Measurements from ENCODE around the gene CCDC107. TPM values are rescaled to one million over a fixed set of nuclear protein-coding genes. Genes with fewer than 3 reads are reported as not detected.

CCDC107 gene
- total and polyA plus RNA-seq, 4 donors, result 53.7 to 224 (median 72.7) TPM

DNA sequence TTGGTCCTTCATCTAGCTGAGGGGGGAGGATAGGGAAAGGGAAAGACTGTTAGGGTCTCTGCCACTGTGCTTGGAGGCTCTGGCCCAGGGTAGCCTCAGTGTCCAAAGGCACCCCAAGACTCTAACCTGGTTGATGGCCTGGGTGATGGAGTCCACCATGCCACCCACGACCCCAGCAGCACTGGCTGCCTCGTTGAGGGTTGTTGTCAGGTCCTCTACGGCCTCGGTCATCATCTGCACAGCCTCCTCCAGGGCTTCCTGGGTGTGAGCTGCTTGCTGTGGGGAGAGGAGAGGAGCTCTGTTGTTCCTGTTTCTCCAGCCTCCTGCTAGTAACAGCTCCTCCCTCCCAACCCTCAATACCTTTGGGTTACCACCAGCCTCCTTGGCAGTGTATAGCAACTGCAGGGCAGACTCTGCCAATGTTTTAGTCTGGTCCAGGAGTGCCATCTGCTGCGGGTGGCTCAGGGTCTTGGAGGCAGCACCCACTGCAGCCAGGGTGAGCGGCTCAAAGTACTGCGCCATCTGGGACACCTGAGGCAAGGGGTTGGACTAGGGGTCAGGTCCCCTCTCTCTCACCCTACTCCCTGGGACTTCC, 47.8 kb downstream of the CCDC107 start:
- Histone ChIP-seq H3K36me3 (ENCODE audit: control insufficient read depth in 1 of 2, insufficient read depth in 2 of 2, low read length in 1 of 2) (peaks cover 10 to 53% of the 10 kb centered on the region in 2 donors), H3K9me3 (ENCODE audit: control insufficient read depth, low read length) (no peaks in the 10 kb centered on the region), H3K27me3 (ENCODE audit: control insufficient read depth in 1 of 2, insufficient read depth in 2 of 2, low read length in 1 of 2) (no peaks in the 10 kb centered on the region), H3K4me3 (ENCODE audit: low read length in 2 of 2) (no peak overlapping the region), H3K27ac (ENCODE audit: low read depth in 1 of 2, low read length in 2 of 2) (peak overlapping the region in 1 of 2 donors; percentile 20), H3K4me1 (ENCODE audit: control insufficient read depth in 1 of 2, insufficient read depth in 2 of 2, low read length in 2 of 2) (no peaks in the 10 kb centered on the region)
- WGBS, 2 donors, result 88 to 90% methylated on average over 7 of the region's 7 CpGs
- DNase-seq (peak in 1 of 2 donors; percentile 28), ATAC-seq (ENCODE audit: low FRiP score) (no peak)
- intact Hi-C loops (cut with DNase I), result no loop called here

DNA sequence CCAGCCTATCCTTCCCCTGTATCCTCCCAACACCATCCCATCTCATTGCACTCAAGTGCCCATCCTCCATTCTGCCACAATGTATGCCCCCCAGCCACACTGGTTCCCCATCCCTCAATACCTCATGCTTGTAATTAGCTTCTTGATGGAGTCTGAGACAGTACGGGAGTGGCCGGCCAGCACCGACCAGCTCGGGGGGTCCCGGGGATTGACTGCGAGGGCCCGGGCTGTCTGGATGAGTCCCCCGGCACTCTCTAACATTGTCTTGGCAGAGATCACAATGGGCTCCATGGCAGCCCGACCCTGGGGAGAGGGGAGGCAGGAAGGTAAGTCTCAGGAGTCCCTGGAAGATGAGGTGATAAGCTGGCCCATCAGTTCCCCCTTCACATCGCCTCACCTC, 48.9 kb downstream of the CCDC107 start:
- ATAC-seq (ENCODE audit: low FRiP score), result no peak
- intact Hi-C loops (cut with DNase I), result no loop called here
- 84% methylated on average over 10 of the region's 10 CpGs for WGBS, 2 donors
- H3K4me3 ChIP-seq (ENCODE audit: low read length in 2 of 2), result no peak overlapping the region
- H3K27me3 ChIP-seq (ENCODE audit: control insufficient read depth in 1 of 2, insufficient read depth in 2 of 2, low read length in 1 of 2), result no peaks in the 10 kb centered on the region
- peaks cover 13 to 60% of the 10 kb centered on the region in 2 donors for H3K36me3 ChIP-seq (ENCODE audit: control insufficient read depth in 1 of 2, insufficient read depth in 2 of 2, low read length in 1 of 2)
- H3K4me1 ChIP-seq (ENCODE audit: control insufficient read depth in 1 of 2, insufficient read depth in 2 of 2, low read length in 2 of 2), result no peaks in the 10 kb centered on the region
- no peak for DNase-seq
- H3K27ac ChIP-seq (ENCODE audit: low read depth in 1 of 2, low read length in 2 of 2), result no peak overlapping the region
- no peaks in the 10 kb centered on the region for H3K9me3 ChIP-seq (ENCODE audit: control insufficient read depth, low read length)

DNA sequence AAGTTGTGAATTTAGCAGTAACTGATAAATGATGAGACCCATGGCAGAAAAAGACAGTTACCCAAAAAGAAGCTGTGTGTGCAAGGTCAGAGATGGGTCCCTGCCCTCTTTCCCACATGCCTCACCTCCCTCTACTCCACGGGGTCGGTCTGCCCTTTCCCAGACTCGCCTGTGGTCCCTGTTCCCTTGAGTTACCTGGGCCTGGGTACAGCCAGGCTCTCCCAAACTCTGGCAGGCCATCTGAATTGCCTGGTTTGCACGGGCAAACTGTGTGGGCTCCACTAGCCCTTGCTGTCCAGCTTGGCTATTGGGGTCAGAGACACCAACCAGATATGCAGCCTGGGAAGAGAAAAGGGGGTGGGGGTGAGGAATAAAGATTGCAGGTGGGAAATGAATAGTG, 50.1 kb downstream of the CCDC107 start:
- DNase-seq, result no peak
- ATAC-seq (ENCODE audit: low FRiP score), result no peak
- H3K4me1 ChIP-seq (ENCODE audit: control insufficient read depth in 1 of 2, insufficient read depth in 2 of 2, low read length in 2 of 2), result no peaks in the 10 kb centered on the region
- peaks cover 13 to 63% of the 10 kb centered on the region in 2 donors for H3K36me3 ChIP-seq (ENCODE audit: control insufficient read depth in 1 of 2, insufficient read depth in 2 of 2, low read length in 1 of 2)
- 90% methylated on average over 4 of the region's 4 CpGs for WGBS, 2 donors
- intact Hi-C loops (cut with DNase I), result no loop called here
- no peak overlapping the region for H3K27ac ChIP-seq (ENCODE audit: low read depth in 1 of 2, low read length in 2 of 2)
- no peaks in the 10 kb centered on the region for H3K9me3 ChIP-seq (ENCODE audit: control insufficient read depth, low read length)
- H3K27me3 ChIP-seq (ENCODE audit: control insufficient read depth in 1 of 2, insufficient read depth in 2 of 2, low read length in 1 of 2), result no peaks in the 10 kb centered on the region
- H3K4me3 ChIP-seq (ENCODE audit: low read length in 2 of 2), result no peak overlapping the region

DNA sequence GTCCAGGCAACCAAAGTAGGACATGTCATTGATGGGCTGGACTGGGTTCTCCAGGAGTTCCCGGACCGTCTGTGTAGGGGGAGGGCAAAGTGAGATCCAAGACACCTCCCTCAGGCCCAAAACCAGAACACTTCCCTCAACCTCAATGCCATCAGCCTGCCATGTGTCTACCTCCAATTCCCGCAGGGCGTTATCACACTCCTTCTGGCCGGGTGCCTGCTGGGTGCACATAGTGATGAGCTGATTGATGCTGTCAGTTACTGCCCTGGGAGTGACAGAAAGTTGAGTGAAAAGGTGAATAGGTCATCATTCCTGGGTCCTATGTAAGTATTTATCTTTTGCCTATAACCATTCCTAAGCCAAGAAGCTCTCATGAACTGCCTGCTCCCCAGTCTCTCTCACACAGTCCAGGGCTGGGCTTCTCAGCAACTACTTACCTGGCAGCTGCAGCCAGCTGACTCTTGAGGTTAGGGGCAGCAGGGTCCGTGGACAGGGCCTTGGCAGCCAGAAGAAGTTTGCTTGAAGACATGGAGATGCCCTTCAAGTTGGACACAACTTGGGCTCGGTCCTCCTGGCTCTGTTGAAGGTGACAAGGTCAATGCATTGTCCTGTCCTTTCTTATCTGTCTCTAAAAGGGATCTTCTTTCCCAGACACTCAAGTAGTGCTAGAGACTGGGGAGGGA, 52.9 kb downstream of the CCDC107 start:
- H3K9me3 ChIP-seq (ENCODE audit: control insufficient read depth, low read length), result no peaks in the 10 kb centered on the region
- H3K4me3 ChIP-seq (ENCODE audit: low read length in 2 of 2), result no peak overlapping the region
- DNase-seq (no peak), ATAC-seq (ENCODE audit: low FRiP score) (no peak)
- H3K36me3 ChIP-seq (ENCODE audit: control insufficient read depth in 1 of 2, insufficient read depth in 2 of 2, low read length in 1 of 2), result peaks cover 8 to 54% of the 10 kb centered on the region in 2 donors
- 69% methylated on average over 7 of the region's 7 CpGs for WGBS, 2 donors
- no peak overlapping the region for H3K27ac ChIP-seq (ENCODE audit: low read depth in 1 of 2, low read length in 2 of 2)
- H3K4me1 ChIP-seq (ENCODE audit: control insufficient read depth in 1 of 2, insufficient read depth in 2 of 2, low read length in 2 of 2), result no peaks in the 10 kb centered on the region
- intact Hi-C loops (cut with DNase I), result no loop called here
- no peaks in the 10 kb centered on the region for H3K27me3 ChIP-seq (ENCODE audit: control insufficient read depth in 1 of 2, insufficient read depth in 2 of 2, low read length in 1 of 2)

Small RNA genes lying within 50 kb of the gene (microRNA-seq; reads per million reads assigned to microRNA genes)
- 0 reads per million in 2 donors for gene MIR6852

Other genes starting within 250 kb of the CCDC107 start
- gene RUSC2, start 168.2 kb upstream of the CCDC107 start, total RNA-seq, result 100 to 1,000 TPM in 1 of 2 donors, 10 to 100 TPM in 1; 65.8 to 112 TPM
- 10 to 100 TPM; 11.0 to 58.3 TPM for gene RUSC2, start 168.2 kb upstream of the CCDC107 start, polyA plus RNA-seq
- gene TESK1, start 53.0 kb upstream of the CCDC107 start, total RNA-seq, result 10 to 100 TPM; 52.1 to 58.2 TPM
- 10 to 100 TPM; 23.8 to 81.0 TPM for gene TESK1, start 53.0 kb upstream of the CCDC107 start, polyA plus RNA-seq
- 10 to 100 TPM in 1 of 2 donors, 1 to 10 TPM in 1; 3.7 to 11.5 TPM for gene CD72, start 39.9 kb upstream of the CCDC107 start, total RNA-seq
- 1 to 10 TPM; 1.6 to 3.4 TPM for gene CD72, start 39.9 kb upstream of the CCDC107 start, polyA plus RNA-seq
- gene SIT1, start 7.4 kb upstream of the CCDC107 start, total RNA-seq, result 1 to 10 TPM in 1 of 2 donors, under 1 TPM in 1; 0.65 to 1.3 TPM
- 1 to 10 TPM; 1.0 to 1.1 TPM for gene SIT1, start 7.4 kb upstream of the CCDC107 start, polyA plus RNA-seq
- gene RMRP, start 273 bp upstream of the CCDC107 start, total RNA-seq, result over 10,000 TPM; 14,949 to 16,694 TPM
- gene RMRP, start 273 bp upstream of the CCDC107 start, polyA plus RNA-seq, result not detected
- 1 to 10 TPM in 1 of 2 donors, under 1 TPM in 1; 0.75 to 1.7 TPM for gene ARHGEF39, start 6.9 kb downstream of the CCDC107 start, total RNA-seq
- gene ARHGEF39, start 6.9 kb downstream of the CCDC107 start, polyA plus RNA-seq, result 1 to 10 TPM in 1 of 2 donors, under 1 TPM in 1; 0.25 to 1.8 TPM
- gene CA9, start 15.6 kb downstream of the CCDC107 start, total RNA-seq, result 1 to 10 TPM; 4.3 to 8.8 TPM
- gene CA9, start 15.6 kb downstream of the CCDC107 start, polyA plus RNA-seq, result under 1 TPM in 1 of 2 donors, not detected in 1; 0.79 TPM
- gene TPM2, start 31.6 kb downstream of the CCDC107 start, total RNA-seq, result 1,000 to 10,000 TPM; 1,614 to 5,973 TPM
- gene TPM2, start 31.6 kb downstream of the CCDC107 start, polyA plus RNA-seq, result 1,000 to 10,000 TPM; 7,224 to 9,377 TPM
- gene TLN1, start 73.9 kb downstream of the CCDC107 start, total RNA-seq, result 1,000 to 10,000 TPM in 1 of 2 donors, 100 to 1,000 TPM in 1; 735 to 1,271 TPM
- 100 to 1,000 TPM; 160 to 382 TPM for gene TLN1, start 73.9 kb downstream of the CCDC107 start, polyA plus RNA-seq
- 10 to 100 TPM; 39.5 to 51.3 TPM for gene CREB3, start 74.4 kb downstream of the CCDC107 start, total RNA-seq
- gene CREB3, start 74.4 kb downstream of the CCDC107 start, polyA plus RNA-seq, result 10 to 100 TPM; 46.2 to 62.0 TPM
- gene GBA2, start 90.9 kb downstream of the CCDC107 start, total RNA-seq, result 10 to 100 TPM; 83.8 to 83.9 TPM
- gene GBA2, start 90.9 kb downstream of the CCDC107 start, polyA plus RNA-seq, result 100 to 1,000 TPM in 1 of 2 donors, 10 to 100 TPM in 1; 18.5 to 122 TPM
- gene RGP1, start 91.0 kb downstream of the CCDC107 start, total RNA-seq, result 10 to 100 TPM; 30.0 to 32.4 TPM
- gene RGP1, start 91.0 kb downstream of the CCDC107 start, polyA plus RNA-seq, result 10 to 100 TPM; 11.0 to 13.0 TPM
- gene MSMP, start 96.0 kb downstream of the CCDC107 start, total RNA-seq, result 1 to 10 TPM; 2.0 TPM
- gene MSMP, start 96.0 kb downstream of the CCDC107 start, polyA plus RNA-seq, result not detected
- 10 to 100 TPM; 39.7 to 45.6 TPM for gene NPR2, start 133.3 kb downstream of the CCDC107 start, total RNA-seq
- gene NPR2, start 133.3 kb downstream of the CCDC107 start, polyA plus RNA-seq, result 10 to 100 TPM; 13.3 to 85.0 TPM
- 1 to 10 TPM in 1 of 2 donors, under 1 TPM in 1; 0.71 to 3.0 TPM for gene SPAG8, start 154.0 kb downstream of the CCDC107 start, total RNA-seq
- 1 to 10 TPM in 1 of 2 donors, not detected in 1; 4.4 TPM for gene SPAG8, start 154.0 kb downstream of the CCDC107 start, polyA plus RNA-seq
- gene HINT2, start 156.8 kb downstream of the CCDC107 start, total RNA-seq, result 10 to 100 TPM; 21.3 to 26.0 TPM
- gene HINT2, start 156.8 kb downstream of the CCDC107 start, polyA plus RNA-seq, result 10 to 100 TPM; 34.8 to 61.5 TPM
- not detected for gene FAM221B, start 170.4 kb downstream of the CCDC107 start, total RNA-seq
- gene FAM221B, start 170.4 kb downstream of the CCDC107 start, polyA plus RNA-seq, result under 1 TPM in 1 of 2 donors, not detected in 1; 0.13 TPM
- 10 to 100 TPM; 16.3 to 20.8 TPM for gene TMEM8B, start 170.9 kb downstream of the CCDC107 start, total RNA-seq
- gene TMEM8B, start 170.9 kb downstream of the CCDC107 start, polyA plus RNA-seq, result 10 to 100 TPM in 1 of 2 donors, 1 to 10 TPM in 1; 6.8 to 31.2 TPM
- not detected for gene OR13J1, start 212.1 kb downstream of the CCDC107 start, total RNA-seq
- gene OR13J1, start 212.1 kb downstream of the CCDC107 start, polyA plus RNA-seq, result not detected
- gene HRCT1, start 247.9 kb downstream of the CCDC107 start, total RNA-seq, result 10 to 100 TPM; 14.2 to 23.1 TPM
- 10 to 100 TPM; 17.4 to 25.7 TPM for gene HRCT1, start 247.9 kb downstream of the CCDC107 start, polyA plus RNA-seq

All from aorta (tissue), 5 donors.